Hepatocyte (in vitro differentiated cells): ENCODE measurements around the gene ZIM2. TPM values are rescaled to one million over a fixed set of nuclear protein-coding genes. Genes with fewer than 3 reads are reported as not detected.

Experiments used
- DNase-seq: peaks from one replicate; pipeline ENCODE4 v3.0.0-alpha.2; 2016; ENCODE audit warnings: low spot score
- H2AFZ ChIP-seq: fragments of 200-600 bp; sonication (generic); 2 replicates; pipeline ENCODE4 v1.6.0; 2016; ENCODE audit warnings: antibody characterized with exemption, mild to moderate bottlenecking
- H3K27ac ChIP-seq: fragments of 200-600 bp; sonication (generic); 2 replicates; pipeline ENCODE4 v1.5.1; 2016; ENCODE audit warnings: mild to moderate bottlenecking
- H3K27me3 ChIP-seq: fragments of 200-600 bp; sonication (generic); 2 replicates; pipeline ENCODE4 v1.6.1; 2016
- H3K36me3 ChIP-seq: fragments of 200-600 bp; sonication (generic); replicated peaks from 2 replicates; pipeline ENCODE4 v1.5.1; 2016; ENCODE audit warnings: low read depth; ENCODE audit not compliant: insufficient read depth
- H3K4me1 ChIP-seq: fragments of 200-600 bp; sonication (generic); 2 replicates; pipeline ENCODE4 v1.5.1; 2016; ENCODE audit warnings: mild to moderate bottlenecking, moderate library complexity; ENCODE audit not compliant: insufficient read depth
- H3K4me2 ChIP-seq: fragments of 200-600 bp; sonication (generic); 2 replicates; pipeline ENCODE4 v1.6.0; 2016
- H3K4me3 ChIP-seq: fragments of 200-600 bp; sonication (generic); 2 replicates; pipeline ENCODE4 v1.5.1; 2016; ENCODE audit warnings: mild to moderate bottlenecking
- H3K79me2 ChIP-seq: fragments of 200-600 bp; sonication (generic); 2 replicates; pipeline ENCODE4 v1.6.0; 2017; ENCODE audit warnings: mild to moderate bottlenecking
- H3K9me2 ChIP-seq: fragments of 200-600 bp; sonication (generic); replicated peaks from 2 replicates; pipeline ENCODE4 v1.6.0; 2017; ENCODE audit warnings: mild to moderate bottlenecking; ENCODE audit not compliant: insufficient read depth
- H3K9me3 ChIP-seq: fragments of 200-600 bp; sonication (generic); 2 replicates; pipeline ENCODE4 v1.5.1; 2016; ENCODE audit warnings: low read depth, mild to moderate bottlenecking
- H4K20me1 ChIP-seq: fragments of 200-600 bp; sonication (generic); 2 replicates; pipeline ENCODE4 v1.6.0; 2016; ENCODE audit warnings: mild to moderate bottlenecking; ENCODE audit not compliant: insufficient read depth, poor library complexity, severe bottlenecking
- CTCF ChIP-seq: fragments of 200-600 bp; sonication (generic); IDR thresholded peaks from 2 replicates; pipeline ENCODE4 v1.5.1; 2016; ENCODE audit warnings: antibody characterized with exemption, mild to moderate bottlenecking; ENCODE audit not compliant: poor library complexity
- EZH2 ChIP-seq: fragments of 200-600 bp; sonication (generic); IDR thresholded peaks from 2 replicates; pipeline ENCODE4 v1.6.1; 2016; ENCODE audit warnings: antibody characterized with exemption, mild to moderate bottlenecking, borderline replicate concordance
- EZH2phosphoT487 ChIP-seq: fragments of 200-600 bp; sonication (generic); IDR thresholded peaks from one replicate; pipeline ENCODE4 v1.6.1; 2018; ENCODE audit warnings: antibody characterized with exemption, mild to moderate bottlenecking, low read depth, moderate library complexity; ENCODE audit not compliant: unreplicated experiment, severe bottlenecking
- WGBS: methylation state at CpG from one replicate; pipeline ENCODE4 v1.1.6; 2016; ENCODE audit warnings: low lambda C conversion rate; ENCODE audit errors: missing lambda C conversion rate; 5-methylcytosine and 5-hydroxymethylcytosine counted together
- polyA plus RNA-seq: library from polyadenylated mRNA; unstranded; fragments of >200 nt; fragmentation: Nextera tagmentation; extraction: Ambion mirVana; gene quantifications from 2 replicates; pipeline ENCODE4 v1.2.1, GENCODE V29; 2016
- total RNA-seq: library from RNA; depleted of rRNA; stranded (reverse); fragments of >200 nt; gene quantifications from 2 replicates; pipeline ENCODE4 v1.2.3, GENCODE V29; 2014

The ZIM2 gene
- total and polyA plus RNA-seq, 2 experiments from 2014 or later, result not detected

- Histone ChIP-seq H3K27ac (no peak overlapping the region), H3K79me2 (no peaks in the 10 kb centered on the region)
Observed at GRCh38 chr19:56836059-56836458, 4.5 kb downstream of the ZIM2 start.

GRCh38 chr19:56835401-56835800, 5.1 kb downstream of the ZIM2 start:
- no peak overlapping the region for H2AFZ ChIP-seq
- H3K4me2 ChIP-seq, result no peak overlapping the region
- H3K36me3 ChIP-seq, result no peaks in the 10 kb centered on the region
- no peak overlapping the region for H3K27ac ChIP-seq
- H3K9me2 ChIP-seq, result no peaks in the 10 kb centered on the region
- H4K20me1 ChIP-seq, result no peaks in the 10 kb centered on the region
- no peak overlapping the region for H3K4me3 ChIP-seq
- no peaks in the 10 kb centered on the region for H3K9me3 ChIP-seq
- no peaks in the 10 kb centered on the region for H3K27me3 ChIP-seq
- H3K79me2 ChIP-seq, result no peaks in the 10 kb centered on the region
- TF ChIP-seq CTCF, result no peak
- H3K4me1 ChIP-seq, result no peaks in the 10 kb centered on the region
- DNase-seq, result no peak

More at GRCh38 chr19:56836059-56836458, 4.5 kb downstream of the ZIM2 start:
- 83% methylated on average over 9 of the region's 9 CpGs for WGBS
- Histone ChIP-seq H3K9me3 (no peaks in the 10 kb centered on the region), H4K20me1 (no peaks in the 10 kb centered on the region), H3K36me3 (no peaks in the 10 kb centered on the region), H3K4me1 (no peaks in the 10 kb centered on the region), H3K27me3 (no peaks in the 10 kb centered on the region), H3K4me3 (no peak overlapping the region), H3K9me2 (no peaks in the 10 kb centered on the region), H3K4me2 (no peak overlapping the region), H2AFZ (no peak overlapping the region)
- TF ChIP-seq EZH2 (no peak), EZH2phosphoT487 (no peak), CTCF (no peak)
- no peak for DNase-seq

- no peak overlapping the region for H3K4me3 ChIP-seq
- 45% methylated on average over 5 of the region's 5 CpGs for WGBS
- H2AFZ ChIP-seq, result no peak overlapping the region
- H3K27me3 ChIP-seq, result no peaks in the 10 kb centered on the region
- H3K9me2 ChIP-seq, result no peaks in the 10 kb centered on the region
- no peak overlapping the region for H3K4me2 ChIP-seq
- H3K79me2 ChIP-seq, result no peaks in the 10 kb centered on the region
- no peaks in the 10 kb centered on the region for H3K4me1 ChIP-seq
- H3K36me3 ChIP-seq, result no peaks in the 10 kb centered on the region
- no peaks in the 10 kb centered on the region for H4K20me1 ChIP-seq
- H3K9me3 ChIP-seq, result no peaks in the 10 kb centered on the region
- no peak for DNase-seq
- no peak overlapping the region for H3K27ac ChIP-seq
- TF ChIP-seq CTCF, result no peak
- no peak for TF ChIP-seq EZH2
- TF ChIP-seq EZH2phosphoT487, result no peak
Observed at GRCh38 chr19:56834564-56835375, 5.8 kb downstream of the ZIM2 start.
